NCI-H1417 treated with DMSO at 0.1 percent for 48 hours (cell line): ENCODE measurements around the gene TIGAR.

Experiments
- DNase-seq: peaks from one replicate; lab custom pipeline; 2025; lab: John Stamatoyannopoulos, UW

The TIGAR gene, protein sequence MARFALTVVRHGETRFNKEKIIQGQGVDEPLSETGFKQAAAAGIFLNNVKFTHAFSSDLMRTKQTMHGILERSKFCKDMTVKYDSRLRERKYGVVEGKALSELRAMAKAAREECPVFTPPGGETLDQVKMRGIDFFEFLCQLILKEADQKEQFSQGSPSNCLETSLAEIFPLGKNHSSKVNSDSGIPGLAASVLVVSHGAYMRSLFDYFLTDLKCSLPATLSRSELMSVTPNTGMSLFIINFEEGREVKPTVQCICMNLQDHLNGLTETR

DNA sequence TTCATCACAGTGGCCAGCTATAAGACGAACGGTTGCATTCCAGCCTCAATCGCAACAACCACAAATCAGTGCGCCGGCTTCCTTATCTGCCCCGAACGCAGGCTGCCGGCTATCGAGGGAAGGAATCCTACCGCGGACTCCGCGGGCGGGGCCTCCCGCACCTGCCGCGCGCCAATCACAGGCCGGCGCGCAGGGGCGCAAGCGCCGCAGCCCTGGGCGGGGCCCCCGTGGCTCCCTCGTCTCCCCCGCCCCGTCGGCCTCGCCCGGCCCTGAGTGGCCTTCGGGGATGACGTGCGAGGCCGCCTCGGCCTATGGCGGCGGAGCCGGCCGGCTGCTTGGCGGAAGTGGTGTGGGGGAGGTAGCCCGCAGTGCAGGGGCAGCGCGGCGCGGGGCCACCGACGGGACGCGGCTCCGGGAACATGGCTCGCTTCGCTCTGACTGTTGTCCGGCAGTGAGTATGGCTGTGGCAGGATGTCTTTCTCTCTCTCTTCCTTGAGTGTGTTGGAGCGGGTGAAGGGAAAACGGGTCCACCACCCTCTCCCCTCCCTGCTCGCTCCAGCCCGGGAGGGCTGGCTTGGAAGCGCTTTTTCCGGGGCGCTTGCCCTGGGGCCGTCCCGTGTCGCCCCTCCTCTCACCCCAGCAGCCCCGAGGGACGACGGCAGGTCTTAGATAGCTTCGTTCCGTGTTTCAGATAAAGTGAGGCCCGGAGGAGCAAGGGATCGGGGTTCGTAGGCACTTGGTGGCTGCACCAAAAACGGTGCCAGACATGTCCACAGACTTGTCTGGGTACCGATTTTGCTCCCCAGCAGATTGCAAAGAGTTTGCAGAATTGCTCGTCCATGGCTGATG is at the start of gene TIGAR:
Gene TIGAR (plus strand): TSS at position 361 of the 849 bp plus-strand sequence. CDS start 59 bp downstream, at position 420.
- DNase-seq: peak; percentile 82

DNA sequence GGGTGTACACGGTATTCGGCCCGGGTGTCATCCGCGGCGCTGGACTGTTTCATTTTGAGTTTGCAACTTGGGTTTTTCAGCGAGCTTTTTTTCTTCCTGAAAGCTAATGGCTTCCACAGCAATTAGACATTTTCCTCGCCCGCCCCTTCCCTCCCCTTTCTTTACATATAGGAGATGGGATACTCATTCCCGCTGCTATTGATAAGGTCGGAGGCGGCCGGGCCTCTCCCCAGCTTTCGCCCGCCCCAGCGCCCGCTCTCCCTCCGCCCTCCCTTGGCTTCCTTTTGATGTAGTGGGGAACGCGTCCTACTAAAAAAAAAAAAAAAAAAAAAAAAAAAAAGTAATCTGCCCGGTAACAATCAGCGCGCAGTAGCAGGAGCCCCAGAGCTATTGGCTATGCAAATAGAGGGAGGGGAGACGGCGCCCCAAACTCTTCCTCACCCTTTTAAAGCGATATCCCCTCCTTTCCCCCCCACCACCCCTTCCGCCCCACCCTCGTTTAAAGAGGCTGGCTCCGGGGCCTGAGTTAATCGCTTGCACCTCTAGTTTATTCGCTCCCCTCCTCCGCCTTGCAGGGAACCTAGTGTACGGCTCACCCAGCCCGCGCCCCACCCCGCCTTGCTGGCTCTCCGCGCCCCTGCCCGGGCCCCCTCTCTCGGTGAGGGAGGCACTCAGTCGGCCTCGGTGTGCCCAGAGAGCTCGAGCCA is 49.1 kb upstream of the TIGAR start:
- DNase-seq: no peak

DNA sequence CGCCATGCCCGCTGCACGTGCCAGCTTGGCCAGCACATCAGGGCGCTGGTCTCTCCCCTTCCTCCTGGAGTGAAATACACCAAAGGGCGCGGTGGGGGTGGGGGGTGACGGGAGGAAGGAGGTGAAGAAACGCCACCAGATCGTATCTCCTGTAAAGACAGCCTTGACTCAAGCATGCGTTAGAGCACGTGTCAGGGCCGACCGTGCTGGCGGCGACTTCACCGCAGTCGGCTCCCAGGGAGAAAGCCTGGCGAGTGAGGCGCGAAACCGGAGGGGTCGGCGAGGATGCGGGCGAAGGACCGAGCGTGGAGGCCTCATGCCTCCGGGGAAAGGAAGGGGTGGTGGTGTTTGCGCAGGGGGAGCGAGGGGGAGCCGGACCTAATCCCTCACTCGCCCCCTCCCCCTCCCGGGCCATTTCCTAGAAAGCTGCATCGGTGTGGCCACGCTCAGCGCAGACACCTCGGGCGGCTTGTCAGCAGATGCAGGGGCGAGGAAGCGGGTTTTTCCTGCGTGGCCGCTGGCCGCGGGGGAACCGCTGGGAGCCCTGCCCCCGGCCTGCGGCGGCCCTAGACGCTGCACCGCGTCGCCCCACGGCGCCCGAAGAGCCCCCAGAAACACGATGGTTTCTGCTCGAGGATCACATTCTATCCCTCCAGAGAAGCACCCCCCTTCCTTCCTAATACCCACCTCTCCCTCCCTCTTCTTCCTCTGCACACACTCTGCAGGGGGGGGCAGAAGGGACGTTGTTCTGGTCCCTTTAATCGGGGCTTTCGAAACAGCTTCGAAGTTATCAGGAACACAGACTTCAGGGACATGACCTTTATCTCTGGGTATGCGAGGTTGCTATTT is 48.4 kb upstream of the TIGAR start:
- no peak for DNase-seq

DNA sequence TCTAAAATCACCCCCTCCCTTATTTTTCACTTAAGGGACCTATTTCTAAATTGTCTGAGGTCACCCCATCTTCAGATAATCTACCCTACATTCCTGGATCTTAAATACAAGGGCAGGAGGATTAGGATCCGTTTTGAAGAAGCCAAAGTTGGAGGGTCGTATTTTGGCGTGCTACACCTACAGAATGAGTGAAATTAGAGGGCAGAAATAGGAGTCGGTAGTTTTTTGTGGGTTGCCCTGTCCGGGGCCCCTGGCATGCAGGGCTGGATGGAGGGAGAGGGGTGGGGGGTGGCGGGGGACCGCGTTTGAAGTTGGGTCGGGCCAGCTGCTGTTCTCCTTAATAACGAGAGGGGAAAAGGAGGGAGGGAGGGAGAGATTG is 47.8 kb upstream of the TIGAR start:
- no peak for DNase-seq

DNA sequence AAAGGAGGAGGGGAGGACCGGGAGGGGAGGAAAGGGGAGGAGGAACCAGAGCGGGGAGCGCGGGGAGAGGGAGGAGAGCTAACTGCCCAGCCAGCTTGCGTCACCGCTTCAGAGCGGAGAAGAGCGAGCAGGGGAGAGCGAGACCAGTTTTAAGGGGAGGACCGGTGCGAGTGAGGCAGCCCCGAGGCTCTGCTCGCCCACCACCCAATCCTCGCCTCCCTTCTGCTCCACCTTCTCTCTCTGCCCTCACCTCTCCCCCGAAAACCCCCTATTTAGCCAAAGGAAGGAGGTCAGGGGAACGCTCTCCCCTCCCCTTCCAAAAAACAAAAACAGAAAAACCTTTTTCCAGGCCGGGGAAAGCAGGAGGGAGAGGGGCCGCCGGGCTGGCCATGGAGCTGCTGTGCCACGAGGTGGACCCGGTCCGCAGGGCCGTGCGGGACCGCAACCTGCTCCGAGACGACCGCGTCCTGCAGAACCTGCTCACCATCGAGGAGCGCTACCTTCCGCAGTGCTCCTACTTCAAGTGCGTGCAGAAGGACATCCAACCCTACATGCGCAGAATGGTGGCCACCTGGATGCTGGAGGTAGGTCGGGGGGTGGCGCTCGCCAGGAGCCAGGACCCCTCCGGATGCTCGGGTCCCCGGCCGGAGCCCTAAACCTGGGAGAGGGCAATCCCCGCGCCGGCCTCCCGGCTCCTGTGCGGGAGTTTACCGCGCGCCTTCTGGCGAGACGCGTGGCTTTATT is 47.2 kb upstream of the TIGAR start, which contains the start of gene CCND2:
Gene CCND2 (plus strand): TSS at position 111 of the 744 bp plus-strand sequence. CDS start 279 bp downstream, at position 390.
- DNase-seq: no peak

DNA sequence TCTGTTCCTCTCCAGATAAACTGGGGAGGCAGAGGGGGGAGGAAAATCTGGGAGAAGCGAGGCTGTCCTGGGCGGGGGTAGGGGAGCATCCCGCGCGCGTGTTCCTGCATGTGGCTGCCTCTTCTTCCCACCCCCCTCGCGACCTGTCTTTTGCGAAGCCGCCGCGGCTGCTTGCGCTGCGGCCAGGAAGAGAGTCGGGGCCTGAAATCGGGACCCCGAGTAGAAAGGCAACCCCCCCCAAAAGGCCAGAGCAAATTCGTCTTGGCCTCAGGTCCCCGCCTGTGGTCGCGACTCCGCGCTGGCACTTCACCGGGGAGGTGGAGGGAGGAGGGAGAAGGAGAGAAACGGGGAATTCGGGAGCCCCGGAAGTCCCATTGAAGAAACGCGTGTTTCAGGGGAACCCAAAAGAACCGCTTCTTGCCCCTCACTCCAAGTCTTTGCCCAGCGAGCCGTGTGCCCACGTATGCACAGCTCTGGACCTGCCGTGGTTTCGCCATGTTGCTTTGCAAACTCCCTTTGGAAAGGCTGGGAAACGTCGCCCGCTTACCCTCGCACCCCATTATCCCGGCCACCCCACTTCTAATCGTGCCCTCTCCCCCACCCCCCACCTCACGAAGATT is 46.5 kb upstream of the TIGAR start:
- DNase-seq: no peak

DNA sequence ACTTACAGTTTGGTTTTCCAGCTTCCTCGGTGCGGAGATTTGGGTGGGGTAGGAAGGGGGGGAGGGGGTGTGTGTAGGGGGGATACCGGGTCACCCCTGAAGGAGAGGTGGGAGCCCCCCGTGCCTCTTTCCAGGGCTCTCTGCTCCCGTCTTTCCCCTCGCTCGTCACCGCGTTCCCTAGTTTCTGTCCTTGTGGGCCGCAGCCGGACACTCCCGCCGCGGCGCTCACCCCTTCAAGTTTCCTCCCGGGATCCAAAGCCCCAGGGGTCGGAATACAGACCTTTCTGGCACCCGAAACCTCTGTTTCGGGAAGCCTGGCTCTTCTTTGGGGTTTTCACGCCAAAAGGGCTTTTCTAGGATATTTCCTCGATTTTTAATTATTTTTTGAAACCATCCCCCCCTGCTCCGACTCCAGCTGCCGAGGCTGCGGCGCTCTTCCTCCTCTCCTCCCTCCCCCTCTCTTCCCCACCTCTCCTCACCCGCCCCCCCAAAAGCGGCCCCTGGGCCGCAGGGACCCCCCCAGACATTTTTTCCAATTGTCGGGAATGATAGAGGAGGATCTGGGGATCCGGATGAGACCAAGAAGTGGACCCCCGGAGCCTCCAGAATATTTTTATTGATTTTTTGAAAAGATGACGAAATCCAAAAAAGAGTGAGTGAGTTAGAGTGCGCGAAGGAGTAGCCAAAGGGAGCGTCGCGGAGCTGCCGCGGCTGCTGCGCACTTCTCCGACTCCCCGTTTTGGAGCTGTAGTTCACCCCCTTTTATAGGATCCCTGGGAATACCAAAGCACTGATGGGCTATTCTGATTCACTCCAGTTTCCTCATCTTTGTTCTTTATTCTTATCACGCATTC is 45.8 kb upstream of the TIGAR start:
- no peak for DNase-seq

DNA sequence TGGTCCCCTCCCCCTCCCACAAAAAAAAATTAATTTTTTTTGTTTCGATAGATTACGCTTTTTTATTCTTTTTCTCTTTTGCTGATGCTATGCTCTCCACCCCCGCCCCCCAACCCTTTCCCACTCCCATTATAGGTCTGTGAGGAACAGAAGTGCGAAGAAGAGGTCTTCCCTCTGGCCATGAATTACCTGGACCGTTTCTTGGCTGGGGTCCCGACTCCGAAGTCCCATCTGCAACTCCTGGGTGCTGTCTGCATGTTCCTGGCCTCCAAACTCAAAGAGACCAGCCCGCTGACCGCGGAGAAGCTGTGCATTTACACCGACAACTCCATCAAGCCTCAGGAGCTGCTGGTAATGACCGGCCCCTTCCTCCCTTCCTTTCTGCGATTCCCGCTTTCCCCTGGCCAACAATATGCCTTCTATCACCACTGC is 45.1 kb upstream of the TIGAR start:
- DNase-seq: no peak

DNA sequence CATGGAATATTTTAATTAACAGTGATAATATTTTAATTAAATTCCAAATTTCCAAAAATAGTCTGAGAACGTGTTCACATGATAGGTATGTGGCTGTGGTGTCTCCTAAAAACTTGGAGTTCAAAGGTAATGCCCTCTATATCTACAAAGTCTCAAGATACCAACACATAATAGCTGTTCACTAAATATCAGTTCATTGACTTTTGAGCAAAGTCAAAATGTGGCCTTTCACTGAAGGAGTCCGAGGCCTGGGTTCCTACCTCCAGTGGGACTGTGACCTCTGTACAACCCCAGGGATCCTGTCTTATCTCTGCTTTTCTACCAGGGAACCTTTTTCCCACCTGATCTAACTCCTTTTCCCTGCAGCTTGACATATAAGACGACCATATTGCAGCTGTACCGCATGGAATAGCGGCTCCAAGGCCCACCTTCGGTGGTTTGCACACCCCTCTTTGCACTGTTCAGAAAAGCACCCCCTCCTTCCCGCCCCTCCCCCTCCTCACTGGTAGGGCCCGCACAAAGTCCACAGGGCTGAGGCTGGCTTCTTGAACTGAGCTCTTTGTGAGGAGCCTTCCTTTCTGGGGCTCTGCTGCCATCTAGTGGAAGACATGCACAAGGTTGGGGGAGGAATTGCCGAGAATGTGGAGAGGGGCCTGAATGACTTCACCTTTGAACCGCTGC is 44.3 kb upstream of the TIGAR start:
- DNase-seq: peak; percentile 28

DNA sequence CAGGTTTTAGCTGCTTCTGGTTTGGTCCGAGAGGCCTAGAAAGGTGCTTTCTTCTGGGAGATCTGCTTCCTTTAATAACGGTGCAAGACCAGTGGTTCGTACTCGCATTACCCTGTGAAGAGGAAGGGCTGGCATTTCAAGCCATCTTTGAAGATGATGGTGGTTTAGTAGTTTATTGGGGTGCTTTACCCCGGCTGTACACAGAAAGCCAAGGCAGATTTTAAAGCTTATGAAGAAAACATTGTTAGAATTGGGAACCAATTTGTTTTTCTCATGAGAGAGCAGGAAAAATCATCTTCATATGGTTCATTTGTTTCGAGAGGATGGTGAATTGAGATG is 43.8 kb upstream of the TIGAR start:
- no peak for DNase-seq

DNA sequence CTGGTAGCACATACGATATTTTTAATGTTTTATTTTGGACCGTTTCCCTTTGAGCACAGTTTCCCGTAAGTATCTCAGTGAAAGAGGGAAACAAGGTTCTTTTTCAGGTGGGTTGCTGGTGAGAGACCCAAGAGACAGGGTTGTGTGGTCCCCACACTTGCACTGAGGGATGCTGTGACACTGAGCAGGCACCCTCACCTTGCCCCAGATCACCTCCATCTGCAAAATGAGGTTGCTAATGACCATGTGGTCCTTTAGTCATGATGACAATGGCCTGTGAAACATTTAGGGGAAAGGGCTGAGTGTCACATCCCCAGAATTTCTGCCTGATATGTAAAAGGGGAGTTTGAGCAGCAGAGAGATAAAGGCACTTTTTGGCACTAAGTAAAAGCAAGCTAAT is 43.2 kb upstream of the TIGAR start:
- no peak for DNase-seq

DNA sequence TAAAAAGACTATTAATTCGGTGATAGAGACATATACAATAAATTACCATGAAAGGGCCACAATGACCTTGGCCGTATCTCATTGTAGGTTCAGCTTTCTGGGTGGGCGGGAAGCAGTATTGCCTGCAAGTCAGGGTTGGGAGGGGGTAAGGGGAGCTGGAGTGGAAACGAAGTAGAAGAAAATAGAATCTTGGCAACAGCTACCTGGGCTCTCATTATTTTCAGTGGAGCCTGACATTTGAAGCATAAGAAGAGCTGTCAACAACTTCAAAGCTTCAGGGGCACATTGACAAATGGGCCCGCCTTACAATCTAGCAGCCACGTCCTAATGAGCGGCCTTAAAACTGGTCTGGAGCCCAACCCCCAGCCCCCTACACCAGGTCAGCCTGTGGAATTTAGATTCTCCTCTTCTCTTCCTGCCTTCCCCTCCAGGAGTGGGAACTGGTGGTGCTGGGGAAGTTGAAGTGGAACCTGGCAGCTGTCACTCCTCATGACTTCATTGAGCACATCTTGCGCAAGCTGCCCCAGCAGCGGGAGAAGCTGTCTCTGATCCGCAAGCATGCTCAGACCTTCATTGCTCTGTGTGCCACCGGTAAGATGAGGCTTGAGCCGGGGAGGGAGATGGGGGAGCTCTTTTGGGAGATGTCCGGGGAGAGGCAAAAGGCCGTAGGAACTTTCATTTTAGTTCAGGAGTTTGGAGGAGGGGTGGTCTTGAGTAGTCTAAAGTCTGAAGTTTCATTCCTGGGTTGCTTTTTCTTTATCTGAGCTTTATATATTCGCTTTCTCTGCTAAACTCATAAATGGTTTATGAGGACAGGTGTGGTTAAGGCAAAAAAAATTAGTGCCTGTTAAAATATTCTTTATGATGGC is 42.5 kb upstream of the TIGAR start:
- DNase-seq: no peak

DNA sequence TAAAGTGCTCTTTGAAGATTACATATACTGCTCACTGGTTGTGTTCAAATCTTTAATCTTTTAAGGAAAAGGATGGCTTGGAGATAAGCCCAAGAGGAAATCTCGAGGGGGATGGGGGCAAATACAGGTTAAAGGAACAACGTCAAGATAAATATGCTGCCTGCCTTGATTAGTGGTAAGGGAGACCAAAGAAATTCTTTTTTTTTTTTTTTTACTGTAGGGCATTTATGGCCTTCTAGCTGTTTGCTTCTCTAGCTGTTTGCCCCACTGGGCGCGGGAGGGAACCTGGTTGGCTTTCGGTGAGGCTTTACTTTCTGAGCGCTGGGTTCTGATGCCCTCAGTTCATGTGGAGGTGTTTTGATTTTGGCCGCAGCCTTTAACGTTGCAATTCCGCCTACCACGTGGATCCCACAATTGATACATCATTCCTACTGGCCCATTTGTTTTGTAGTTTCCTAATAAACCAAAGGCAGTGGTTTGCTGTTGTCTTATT is 41.8 kb upstream of the TIGAR start:
- no peak for DNase-seq

DNA sequence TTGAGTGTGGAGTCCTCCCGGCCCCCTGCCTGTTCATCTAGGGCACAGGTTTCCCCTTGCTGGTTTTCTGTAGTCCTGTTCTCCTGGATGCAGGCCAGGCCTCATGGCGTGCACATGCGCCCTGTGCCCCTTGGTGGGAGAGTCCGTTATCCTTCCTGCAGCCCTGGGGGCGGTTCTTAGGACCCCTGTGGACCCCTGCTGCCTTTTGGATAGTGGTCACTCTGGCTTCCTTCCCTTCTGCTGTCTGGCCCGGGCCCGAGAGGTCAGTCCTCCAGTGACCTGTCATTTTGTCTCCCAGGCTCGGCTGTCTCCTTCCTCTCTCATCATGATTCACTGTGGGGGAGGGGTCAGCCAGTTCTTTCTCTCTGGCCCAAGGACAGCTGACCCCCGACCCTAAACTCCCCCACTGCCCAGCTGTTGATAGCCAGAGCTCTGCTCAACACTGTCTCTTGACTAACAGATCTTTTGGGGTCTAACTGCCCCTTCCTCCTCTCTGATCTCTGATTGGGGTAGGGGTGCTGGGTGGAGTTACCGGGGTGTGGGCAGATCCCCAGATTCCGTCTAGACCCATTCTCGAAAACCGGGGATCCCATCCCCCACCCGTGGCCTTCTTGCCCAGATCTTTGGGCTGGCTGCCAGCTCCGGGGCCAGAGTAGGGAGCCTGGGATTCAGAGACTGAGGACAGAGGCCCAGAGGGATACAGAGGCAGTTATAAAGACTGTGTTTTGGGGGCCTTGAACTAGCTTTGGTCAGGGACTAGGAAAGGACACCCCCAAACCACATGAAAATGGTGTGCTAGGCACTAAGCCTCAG is 40.5 kb upstream of the TIGAR start:
- DNase-seq: no peak

DNA sequence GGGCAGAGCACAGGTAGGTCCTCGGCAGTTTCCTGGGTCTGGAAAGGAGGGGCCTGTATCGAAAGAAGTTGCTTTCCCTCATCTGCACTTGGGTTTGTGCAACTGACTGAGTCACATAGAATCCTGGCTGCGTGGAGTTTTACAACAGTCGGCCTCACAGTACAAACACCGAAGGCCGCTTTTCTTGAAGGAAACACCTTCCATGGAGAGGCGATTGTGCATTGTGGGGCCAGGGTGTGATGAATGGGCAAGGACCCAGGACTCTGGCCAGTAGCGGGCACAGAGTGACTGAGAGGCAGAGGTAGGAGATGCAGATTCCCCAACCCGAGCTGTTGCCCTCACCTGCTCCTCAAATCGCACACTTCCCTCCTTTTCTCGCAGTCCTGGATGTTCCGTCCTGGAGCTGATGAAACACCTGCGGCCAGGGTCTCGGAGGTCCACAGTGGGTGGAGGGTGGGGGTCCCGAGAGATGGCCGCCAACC is 39.8 kb upstream of the TIGAR start:
- DNase-seq: no peak

DNA sequence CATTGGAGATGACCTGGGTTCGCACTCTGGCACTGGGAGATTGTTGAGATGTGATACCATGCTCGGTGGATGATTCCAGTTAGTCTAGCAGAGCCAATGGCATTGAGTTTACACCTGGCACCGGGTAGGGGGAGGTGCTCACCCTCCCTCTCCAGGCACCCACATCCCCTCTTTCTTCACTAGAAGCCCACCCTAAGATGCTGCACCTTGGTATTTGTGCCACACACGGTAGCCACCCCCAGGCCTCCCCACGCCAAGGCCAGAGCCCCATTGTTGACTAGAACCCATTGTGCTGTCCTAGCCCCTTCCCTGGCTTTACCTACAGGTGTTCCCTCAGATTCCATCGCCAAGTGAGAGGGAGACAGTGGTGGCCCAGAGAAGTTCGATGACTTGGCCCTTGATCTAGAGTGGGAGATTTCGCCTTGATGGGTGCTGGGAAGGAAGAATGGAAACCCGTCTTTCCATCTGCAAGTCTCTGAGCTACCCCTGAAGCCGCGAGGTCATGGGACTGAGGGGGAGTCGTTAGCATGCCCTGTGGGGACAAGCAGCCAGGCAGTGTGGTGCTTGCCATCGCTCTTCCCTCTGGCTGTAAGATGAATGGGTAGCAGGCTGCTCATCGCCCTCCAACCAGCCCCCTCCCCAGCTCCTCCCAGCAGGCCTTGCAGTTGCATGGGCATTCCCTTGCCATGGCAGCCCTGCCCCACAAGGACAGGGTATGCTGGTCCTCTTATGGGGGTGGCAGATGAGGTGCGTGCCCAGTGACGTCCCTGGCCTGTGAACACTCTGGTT is 38.7 kb upstream of the TIGAR start:
- DNase-seq: no peak
